PC-3 (cell line): ENCODE results near the gene AOPEP. TPM values are rescaled to one million over a fixed set of nuclear protein-coding genes. Genes with fewer than 3 reads are reported as not detected.

ENCODE experiments used
- ATAC-seq: fragments of 200-7000 bp; cut with Tn5 transposase; 2 replicates; pipeline ENCODE4 v1.9.1; 2020; ENCODE audit warnings: mild to moderate bottlenecking, moderate library complexity
- BruUV-seq: library from RNA; stranded (reverse); fragments of 400-500 nt; replicated peaks from 2 replicates; lab custom pipeline; 2021; lab: Mats Ljungman, UMichigan
- CTCF ChIA-PET: fragments of 300-600 bp; sonication (Branson Sonifier 250); formaldehyde crosslinking; loops from one replicate; lab custom pipeline; 2022; ENCODE audit warnings: antibody characterized with exemption; lab: Charles Lee
- POLR2A ChIA-PET: fragments of 300-600 bp; sonication (Branson Sonifier 250); formaldehyde crosslinking; loops from one replicate; lab custom pipeline; 2022; ENCODE audit warnings: antibody characterized with exemption; ENCODE audit not compliant: unreplicated experiment; lab: Charles Lee
- DNase-seq: peaks from one replicate; pipeline ENCODE4 v3.0.0-alpha.2; 2015
- H2AFZ ChIP-seq: fragments of 300-600 bp; sonication (generic); 2 replicates; pipeline ENCODE4 v1.6.0; 2016; ENCODE audit warnings: antibody characterized with exemption, low read length
- H3F3A ChIP-seq: fragments of 300-600 bp; sonication (generic); one replicate; pipeline ENCODE4 v1.6.0; 2017; ENCODE audit warnings: antibody characterized with exemption, low read length, control low read depth, mild to moderate bottlenecking; ENCODE audit not compliant: unreplicated experiment
- H3K27ac ChIP-seq: fragments of 300-600 bp; sonication (generic); 2 replicates; pipeline ENCODE4 v1.5.1; 2016; ENCODE audit warnings: mild to moderate bottlenecking, low read length
- H3K27me3 ChIP-seq: fragments of 300-600 bp; sonication (generic); 2 replicates; pipeline ENCODE4 v1.6.1; 2016; ENCODE audit warnings: low read length, mixed read lengths
- H3K36me3 ChIP-seq: fragments of 300-600 bp; sonication (generic); 2 replicates; pipeline ENCODE4 v1.6.1; 2016; ENCODE audit warnings: low read depth, mixed run types, low read length, mixed read lengths
- H3K4me1 ChIP-seq: fragments of 300-600 bp; sonication (generic); 2 replicates; pipeline ENCODE4 v1.5.1; 2016; ENCODE audit warnings: low read length; ENCODE audit not compliant: insufficient read depth
- H3K4me2 ChIP-seq: fragments of 300-600 bp; sonication (generic); 2 replicates; pipeline ENCODE4 v1.6.0; 2016; ENCODE audit warnings: low read length
- H3K4me3 ChIP-seq: fragments of 300-600 bp; sonication (generic); 2 replicates; pipeline ENCODE4 v1.5.1; 2016; ENCODE audit warnings: mild to moderate bottlenecking, low read length, mixed read lengths
- H3K79me2 ChIP-seq: fragments of 300-600 bp; sonication (generic); 2 replicates; pipeline ENCODE4 v1.6.1; 2017; ENCODE audit warnings: low read length, mixed read lengths
- H3K9ac ChIP-seq: fragments of 300-600 bp; sonication (generic); 2 replicates; pipeline ENCODE4 v1.6.0; 2016; ENCODE audit warnings: mild to moderate bottlenecking, low read length
- H3K9me2 ChIP-seq: fragments of 300-600 bp; sonication (generic); replicated peaks from 2 replicates; pipeline ENCODE4 v1.6.1; 2016; ENCODE audit warnings: mixed run types, low read length, mixed read lengths
- H3K9me3 ChIP-seq: fragments of 300-600 bp; sonication (generic); 2 replicates; pipeline ENCODE4 v1.6.1; 2016; ENCODE audit warnings: low read length, mixed read lengths
- H4K20me1 ChIP-seq: fragments of 300-600 bp; sonication (generic); 2 replicates; pipeline ENCODE4 v1.6.1; 2016; ENCODE audit warnings: low read length, mixed read lengths
- CTCF ChIP-seq: fragments of 300-600 bp; sonication (generic); conservative IDR thresholded peaks from 2 replicates; pipeline ENCODE4 v1.5.1; 2017; ENCODE audit warnings: antibody characterized with exemption, low read depth, mild to moderate bottlenecking, low read length
- EZH2 ChIP-seq: fragments of 300-600 bp; sonication (generic); IDR thresholded peaks from one replicate; pipeline ENCODE4 v1.6.1; 2017; ENCODE audit warnings: antibody characterized with exemption, mild to moderate bottlenecking, low read length; ENCODE audit not compliant: unreplicated experiment
- EZH2phosphoT487 ChIP-seq: fragments of 300-600 bp; sonication (generic); IDR thresholded peaks from 2 replicates; pipeline ENCODE4 v1.6.1; 2018; ENCODE audit warnings: mild to moderate bottlenecking, antibody characterized with exemption, low read length, borderline replicate concordance
- intact Hi-C: fragments of 100-400 bp; cut with micrococcal nuclease; formaldehyde crosslinking; loops from 2 replicates; pipeline ENCODE4 v1.9.0; 2023
- total RNA-seq: library from RNA; depleted of rRNA; stranded (reverse); fragments of >200 nt; gene quantifications from 2 replicates; pipeline ENCODE4 v1.2.3, GENCODE V29; 2014

Gene AOPEP
- total RNA-seq, 1 experiment from 2014 or later: 23.1 TPM

GRCh38 chr9:94948567-94949235 is 222.2 kb downstream of the AOPEP start:
- Histone ChIP-seq H3K4me1 (peaks cover 38% of the 10 kb centered on the region), H3K27ac (no peak overlapping the region), H3K36me3 (no peaks in the 10 kb centered on the region), H3K4me2 (no peak overlapping the region), H3K9me2 (no peaks in the 10 kb centered on the region), H3F3A (no peaks in the 10 kb centered on the region), H4K20me1 (no peaks in the 10 kb centered on the region), H3K79me2 (no peaks in the 10 kb centered on the region), H2AFZ (no peak overlapping the region), H3K9ac (no peak overlapping the region), H3K4me3 (no peak overlapping the region), H3K9me3 (no peaks in the 10 kb centered on the region), H3K27me3 (no peaks in the 10 kb centered on the region)
- ChIA-PET POLR2A (no interaction called here), CTCF (no interaction called here)
- BruUV-seq: no TSS peak
- no peak for DNase-seq
- no peak for ATAC-seq
- intact Hi-C loops: no loop called here
- TF ChIP-seq EZH2phosphoT487 (no peak), EZH2 (no peak), CTCF (no peak)

- Histone ChIP-seq H3K4me3 (no peak overlapping the region), H3K4me2 (no peak overlapping the region), H2AFZ (no peak overlapping the region), H3K9ac (no peak overlapping the region), H3K27me3 (no peaks in the 10 kb centered on the region), H3K9me2 (no peaks in the 10 kb centered on the region), H3K79me2 (no peaks in the 10 kb centered on the region), H3K4me1 (peaks cover 38% of the 10 kb centered on the region), H3K36me3 (no peaks in the 10 kb centered on the region), H3F3A (no peaks in the 10 kb centered on the region), H3K27ac (no peak overlapping the region), H4K20me1 (no peaks in the 10 kb centered on the region), H3K9me3 (no peaks in the 10 kb centered on the region)
- TF ChIP-seq CTCF: no peak
- TF ChIP-seq EZH2phosphoT487: no peak
- TF ChIP-seq EZH2: no peak
- ChIA-PET CTCF (no interaction called here), POLR2A (no interaction called here)
- no TSS peak for BruUV-seq
- intact Hi-C loops: no loop called here
- DNase-seq (no peak), ATAC-seq (no peak)
These were observed 222.9 kb downstream of the AOPEP start for GRCh38 chr9:94949370-94949769.

GRCh38 chr9:94950040-94950578 is 223.6 kb downstream of the AOPEP start:
- Histone ChIP-seq H3K9ac (no peak overlapping the region), H3K79me2 (no peaks in the 10 kb centered on the region), H3K27me3 (no peaks in the 10 kb centered on the region), H3K4me3 (no peak overlapping the region), H3K9me2 (no peaks in the 10 kb centered on the region), H3K4me2 (no peak overlapping the region), H4K20me1 (no peaks in the 10 kb centered on the region), H3F3A (no peaks in the 10 kb centered on the region), H3K4me1 (peaks cover 36% of the 10 kb centered on the region), H3K27ac (no peak overlapping the region), H3K9me3 (no peaks in the 10 kb centered on the region), H3K36me3 (no peaks in the 10 kb centered on the region), H2AFZ (no peak overlapping the region)
- DNase-seq (no peak), ATAC-seq (peak; percentile 49; the same call in 1 of the 2 replicates)
- ChIA-PET POLR2A (no interaction called here), CTCF (no interaction called here)
- no peak for TF ChIP-seq EZH2phosphoT487
- no peak for TF ChIP-seq CTCF
- no peak for TF ChIP-seq EZH2
- intact Hi-C loops: no loop called here
- no TSS peak for BruUV-seq
